Measurements from ENCODE around the gene PODN.

Gene PODN

DNA sequence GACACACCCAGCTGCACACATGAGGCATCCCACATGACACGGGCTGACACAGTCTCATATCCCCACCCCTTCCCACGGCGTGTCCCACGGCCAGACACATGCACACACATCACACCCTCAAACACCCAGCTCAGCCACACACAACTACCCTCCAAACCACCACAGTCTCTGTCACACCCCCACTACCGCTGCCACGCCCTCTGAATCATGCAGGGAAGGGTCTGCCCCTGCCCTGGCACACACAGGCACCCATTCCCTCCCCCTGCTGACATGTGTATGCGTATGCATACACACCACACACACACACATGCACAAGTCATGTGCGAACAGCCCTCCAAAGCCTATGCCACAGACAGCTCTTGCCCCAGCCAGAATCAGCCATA is 22.6 kb downstream of the PODN start:
- Histone ChIP-seq H2AFZ (ENCODE audit: low read depth, low read length) (no peak overlapping the region), H3K36me3 (replicated peaks; ENCODE audit: low read depth, low read length) (no peaks in the 10 kb centered on the region), H3K79me2 (ENCODE audit: low read length) (no peaks in the 10 kb centered on the region), H4K20me1 (ENCODE audit: insufficient read depth, low read length) (no peaks in the 10 kb centered on the region), H3K27me3 (ENCODE audit: low read depth, low read length) (no peaks in the 10 kb centered on the region), H3K4me1 (ENCODE audit: low read length) (no peaks in the 10 kb centered on the region), H3K27ac (ENCODE audit: low read length) (no peak overlapping the region), H3K9ac (ENCODE audit: low read length) (no peak overlapping the region), H3K4me3 (ENCODE audit: low read length) (no peak overlapping the region), H3K9me3 (ENCODE audit: insufficient read depth, low read length) (no peaks in the 10 kb centered on the region), H3K4me2 (ENCODE audit: low read length) (no peak overlapping the region)
- TF ChIP-seq, protein P1, sequence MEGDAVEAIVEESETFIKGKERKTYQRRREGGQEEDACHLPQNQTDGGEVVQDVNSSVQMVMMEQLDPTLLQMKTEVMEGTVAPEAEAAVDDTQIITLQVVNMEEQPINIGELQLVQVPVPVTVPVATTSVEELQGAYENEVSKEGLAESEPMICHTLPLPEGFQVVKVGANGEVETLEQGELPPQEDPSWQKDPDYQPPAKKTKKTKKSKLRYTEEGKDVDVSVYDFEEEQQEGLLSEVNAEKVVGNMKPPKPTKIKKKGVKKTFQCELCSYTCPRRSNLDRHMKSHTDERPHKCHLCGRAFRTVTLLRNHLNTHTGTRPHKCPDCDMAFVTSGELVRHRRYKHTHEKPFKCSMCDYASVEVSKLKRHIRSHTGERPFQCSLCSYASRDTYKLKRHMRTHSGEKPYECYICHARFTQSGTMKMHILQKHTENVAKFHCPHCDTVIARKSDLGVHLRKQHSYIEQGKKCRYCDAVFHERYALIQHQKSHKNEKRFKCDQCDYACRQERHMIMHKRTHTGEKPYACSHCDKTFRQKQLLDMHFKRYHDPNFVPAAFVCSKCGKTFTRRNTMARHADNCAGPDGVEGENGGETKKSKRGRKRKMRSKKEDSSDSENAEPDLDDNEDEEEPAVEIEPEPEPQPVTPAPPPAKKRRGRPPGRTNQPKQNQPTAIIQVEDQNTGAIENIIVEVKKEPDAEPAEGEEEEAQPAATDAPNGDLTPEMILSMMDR (IDR thresholded peaks at IDR 0.05; ENCODE audit: low read depth, low read length) = no peak
- no peak for TF ChIP-seq EZH2phosphoT487 (IDR thresholded peaks at IDR 0.05; ENCODE audit: low read depth)

DNA sequence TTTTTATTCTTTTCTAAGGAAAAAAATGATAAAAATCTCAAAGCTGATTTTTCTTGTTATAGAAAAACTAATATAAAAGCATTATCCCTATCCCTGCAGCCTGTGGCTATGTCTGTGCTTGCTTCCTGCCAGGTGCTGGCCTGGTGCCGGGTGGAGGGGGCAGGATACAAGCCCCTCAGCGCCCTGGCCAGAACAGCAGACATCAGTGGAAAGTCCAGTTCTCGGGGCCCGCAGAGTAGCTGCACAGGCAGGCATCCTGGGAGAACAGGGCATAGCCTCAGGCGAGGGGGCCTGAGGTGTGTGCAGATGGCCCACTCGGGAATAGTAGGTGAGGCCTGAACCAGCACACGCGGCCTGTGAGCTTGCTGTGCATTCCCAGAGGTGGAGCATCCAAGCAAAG is 23.4 kb downstream of the PODN start:
- TF ChIP-seq, protein P1 (IDR thresholded peaks at IDR 0.05; ENCODE audit: low read depth, low read length) = no peak
- no peak for TF ChIP-seq EZH2phosphoT487 (IDR thresholded peaks at IDR 0.05; ENCODE audit: low read depth)
- no peaks in the 10 kb centered on the region for H4K20me1 ChIP-seq (ENCODE audit: insufficient read depth, low read length)
- H3K27ac ChIP-seq (ENCODE audit: low read length) = no peak overlapping the region
- no peak overlapping the region for H2AFZ ChIP-seq (ENCODE audit: low read depth, low read length)
- no peak overlapping the region for H3K4me3 ChIP-seq (ENCODE audit: low read length)
- no peaks in the 10 kb centered on the region for H3K36me3 ChIP-seq (replicated peaks; ENCODE audit: low read depth, low read length)
- H3K9me3 ChIP-seq (ENCODE audit: insufficient read depth, low read length) = no peaks in the 10 kb centered on the region
- H3K9ac ChIP-seq (ENCODE audit: low read length) = no peak overlapping the region
- no peak overlapping the region for H3K4me2 ChIP-seq (ENCODE audit: low read length)
- no peaks in the 10 kb centered on the region for H3K27me3 ChIP-seq (ENCODE audit: low read depth, low read length)
- no peaks in the 10 kb centered on the region for H3K79me2 ChIP-seq (ENCODE audit: low read length)
- no peaks in the 10 kb centered on the region for H3K4me1 ChIP-seq (ENCODE audit: low read length)

DNA sequence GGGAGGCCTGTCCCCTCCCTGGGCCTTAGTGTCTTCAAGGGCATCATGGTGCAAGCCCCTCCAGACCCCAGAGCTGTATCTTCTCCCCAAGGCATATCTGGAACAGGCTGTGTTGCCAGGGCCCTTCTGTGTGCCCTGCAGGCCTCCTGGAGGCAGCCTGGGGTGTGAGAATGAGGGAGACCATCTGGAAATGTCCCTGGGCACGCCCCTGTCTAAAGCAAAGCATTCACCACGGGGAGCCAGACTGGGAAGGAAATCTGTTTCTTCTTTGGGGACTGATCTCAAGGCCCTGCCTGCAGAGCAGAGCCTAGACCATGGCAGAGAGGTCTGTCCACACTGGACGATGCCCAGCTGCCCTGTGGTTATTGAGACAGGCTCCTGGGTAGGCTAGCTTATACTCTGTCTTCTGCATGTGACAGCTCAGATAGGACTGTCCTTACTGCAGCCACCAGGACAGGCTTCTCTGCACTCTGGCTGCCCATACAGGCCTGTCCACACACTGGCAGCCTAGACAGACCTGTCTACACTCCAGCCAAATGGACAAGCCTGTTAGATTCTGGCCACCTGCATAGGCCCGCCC is 24.6 kb downstream of the PODN start:
- no peaks in the 10 kb centered on the region for H3K36me3 ChIP-seq (replicated peaks; ENCODE audit: low read depth, low read length)
- H3K9ac ChIP-seq (ENCODE audit: low read length) = no peak overlapping the region
- no peak overlapping the region for H2AFZ ChIP-seq (ENCODE audit: low read depth, low read length)
- no peaks in the 10 kb centered on the region for H4K20me1 ChIP-seq (ENCODE audit: insufficient read depth, low read length)
- H3K4me2 ChIP-seq (ENCODE audit: low read length) = no peak overlapping the region
- TF ChIP-seq, protein P1 (IDR thresholded peaks at IDR 0.05; ENCODE audit: low read depth, low read length) = no peak
- TF ChIP-seq EZH2phosphoT487 (IDR thresholded peaks at IDR 0.05; ENCODE audit: low read depth) = no peak
- H3K27me3 ChIP-seq (ENCODE audit: low read depth, low read length) = no peaks in the 10 kb centered on the region
- no peaks in the 10 kb centered on the region for H3K79me2 ChIP-seq (ENCODE audit: low read length)
- no peak overlapping the region for H3K27ac ChIP-seq (ENCODE audit: low read length)
- H3K4me1 ChIP-seq (ENCODE audit: low read length) = no peaks in the 10 kb centered on the region
- no peak overlapping the region for H3K4me3 ChIP-seq (ENCODE audit: low read length)
- no peaks in the 10 kb centered on the region for H3K9me3 ChIP-seq (ENCODE audit: insufficient read depth, low read length)

DNA sequence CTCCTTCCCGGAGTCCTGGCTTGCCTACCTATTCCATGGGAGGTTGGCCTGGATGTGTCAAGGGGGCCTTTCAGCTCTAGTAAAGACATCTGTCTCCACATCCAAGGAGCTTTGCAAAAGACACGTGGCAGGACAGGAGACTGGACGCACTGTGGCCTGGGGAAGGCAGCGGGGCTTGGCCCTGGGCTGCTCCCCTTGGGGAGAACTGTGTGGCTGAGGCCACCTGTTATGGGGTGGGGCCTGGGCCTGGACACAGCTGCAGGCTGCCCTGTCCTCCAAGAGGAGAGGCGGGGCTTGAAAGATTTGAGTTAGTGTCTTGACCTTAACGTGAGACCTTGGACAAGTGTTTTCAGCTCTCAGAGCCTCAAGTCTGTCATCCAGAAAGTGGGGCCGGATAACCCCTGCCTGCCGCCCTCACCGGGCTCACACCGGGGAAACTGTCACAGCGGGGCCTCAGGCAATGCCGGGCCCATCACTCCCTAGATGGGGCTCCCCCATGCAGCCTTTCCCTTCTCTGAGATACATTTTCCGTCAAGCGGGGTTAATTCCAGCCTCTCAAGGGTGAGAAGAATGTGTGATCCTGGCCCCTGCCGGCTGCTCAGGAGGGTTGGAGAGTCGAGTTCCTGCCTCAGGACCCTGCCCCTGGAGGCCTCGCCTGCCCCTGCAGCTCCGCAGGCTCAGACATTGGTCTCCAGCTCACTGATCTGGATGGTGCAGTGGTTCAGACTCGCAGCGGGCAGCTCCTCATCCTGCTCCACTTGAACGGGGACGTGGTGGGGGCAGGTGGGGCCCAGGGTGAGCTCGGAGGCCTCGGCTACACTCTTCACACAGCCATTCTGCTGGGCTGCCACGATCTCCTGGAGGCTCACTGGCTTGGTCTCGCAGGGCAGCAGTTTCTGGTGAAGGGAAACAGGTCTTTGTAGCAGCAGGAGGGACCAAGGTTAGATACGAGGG is 25.6 kb downstream of the PODN start:
- no peak overlapping the region for H2AFZ ChIP-seq (ENCODE audit: low read depth, low read length)
- no peak overlapping the region for H3K27ac ChIP-seq (ENCODE audit: low read length)
- no peaks in the 10 kb centered on the region for H3K79me2 ChIP-seq (ENCODE audit: low read length)
- no peak overlapping the region for H3K9ac ChIP-seq (ENCODE audit: low read length)
- H3K27me3 ChIP-seq (ENCODE audit: low read depth, low read length) = no peaks in the 10 kb centered on the region
- no peak for TF ChIP-seq EZH2phosphoT487 (IDR thresholded peaks at IDR 0.05; ENCODE audit: low read depth)
- TF ChIP-seq, protein P1 (IDR thresholded peaks at IDR 0.05; ENCODE audit: low read depth, low read length) = no peak
- H4K20me1 ChIP-seq (ENCODE audit: insufficient read depth, low read length) = no peaks in the 10 kb centered on the region
- H3K4me1 ChIP-seq (ENCODE audit: low read length) = no peaks in the 10 kb centered on the region
- H3K36me3 ChIP-seq (replicated peaks; ENCODE audit: low read depth, low read length) = no peaks in the 10 kb centered on the region
- no peak overlapping the region for H3K4me2 ChIP-seq (ENCODE audit: low read length)
- no peak overlapping the region for H3K4me3 ChIP-seq (ENCODE audit: low read length)
- no peaks in the 10 kb centered on the region for H3K9me3 ChIP-seq (ENCODE audit: insufficient read depth, low read length)
